HepG2 (cell line): ENCODE results near the gene SPCS2. TPM values are rescaled to one million over a fixed set of nuclear protein-coding genes. Genes with fewer than 3 reads are reported as not detected.

Experiments used
- ATAC-seq: fragments of 200-7000 bp; cut with Tn5 transposase; 3 replicates; pipeline ENCODE4 v1.9.1; 2020; ENCODE audit warnings: mild to moderate bottlenecking, moderate library complexity
- BruUV-seq: library from RNA; stranded (reverse); fragments of 400-500 nt; replicated peaks from 2 replicates; lab custom pipeline; 2021; lab: Mats Ljungman, UMichigan
- CTCF ChIA-PET: fragments of 300-600 bp; formaldehyde crosslinking; extraction: SDS; loops from one replicate; lab custom pipeline; 2021; ENCODE audit warnings: low total read pairs, inconsistent platforms, low intra/inter-chr PET ratio; lab: Yijun Ruan, JAX
- POLR2A ChIA-PET: fragments of 350-600 bp; sonication (Branson Sonifier 250); formaldehyde crosslinking; loops from one replicate; lab custom pipeline; 2020; ENCODE audit warnings: antibody characterized with exemption, inconsistent platforms; lab: Yijun Ruan, JAX
- DNase-seq: peaks from one replicate; pipeline ENCODE4 v3.0.0-alpha.2; 2015; ENCODE audit warnings: low spot score
- FAIRE-seq: peaks from 3 replicates; lab custom pipeline; 2011; peaks lifted over from hg19 to GRCh38; lab: Jason Lieb, UNC
- H2AFZ ChIP-seq: one replicate; pipeline ENCODE4 v1.6.1; 2011; ENCODE audit warnings: low read length, inconsistent platforms
- H3K27ac ChIP-seq: fragments of 300-600 bp; 3 replicates; pipeline ENCODE4 v1.8.0; 2011; ENCODE audit warnings: mixed run types, mild to moderate bottlenecking, mixed read lengths, low read length, inconsistent platforms; ENCODE audit not compliant: insufficient read depth; ENCODE audit errors: extremely low read length
- H3K27me3 ChIP-seq, 2 experiments: fragments of 200-600 bp in 1 of 2; 2 replicates in 1 of 2; 3 replicates in 1 of 2; pipeline versions ENCODE4 v1.6.0 to v1.8.0; 2011; ENCODE audit warnings: low read length in 2 of 2, mild to moderate bottlenecking in 2 of 2, moderate library complexity in 2 of 2, inconsistent platforms in 1 of 2; ENCODE audit not compliant: insufficient read depth in 2 of 2, control insufficient read depth in 1 of 2
- H3K36me3 ChIP-seq, 2 experiments: fragments of 200-600 bp in 1 of 2; replicated peaks in 1 of 2; 2 replicates in 1 of 2; 3 replicates in 1 of 2; pipeline versions ENCODE4 v1.5.1 to v1.8.0; 2011; ENCODE audit warnings: low read length in 2 of 2, inconsistent platforms in 1 of 2; ENCODE audit not compliant: insufficient read depth in 2 of 2, control insufficient read depth in 1 of 2
- H3K4me1 ChIP-seq: 2 replicates; pipeline ENCODE4 v1.5.1; 2012; ENCODE audit warnings: low read length, inconsistent platforms; ENCODE audit not compliant: insufficient read depth
- H3K4me2 ChIP-seq: 2 replicates; pipeline ENCODE4 v1.6.0; 2011; ENCODE audit warnings: low read depth, low read length, inconsistent platforms
- H3K4me3 ChIP-seq, 3 experiments: fragments of 200-600 bp in 1 of 3; sonication (generic), shearing (Covaris generic) in 1 of 3; replicated peaks in 1 of 3; 2 replicates each; pipeline ENCODE4 v1.5.1; 2011 to 2016; ENCODE audit warnings: low read length in 3 of 3, inconsistent platforms in 2 of 3, low read depth in 2 of 3, mild to moderate bottlenecking in 2 of 3, control low read depth in 1 of 3, mixed read lengths in 1 of 3; ENCODE audit not compliant: insufficient read depth in 1 of 3
- H3K79me2 ChIP-seq: one replicate; pipeline ENCODE4 v1.6.1; 2011; ENCODE audit warnings: low read length, inconsistent platforms; ENCODE audit not compliant: insufficient read depth
- H3K9ac ChIP-seq: 2 replicates; pipeline ENCODE4 v1.6.0; 2011; ENCODE audit warnings: mild to moderate bottlenecking, low read depth, low read length, inconsistent platforms; ENCODE audit not compliant: insufficient read depth
- H3K9me3 ChIP-seq: 2 replicates; pipeline ENCODE4 v1.5.1; 2012; ENCODE audit warnings: mild to moderate bottlenecking, low read length
- H4K20me1 ChIP-seq: 2 replicates; pipeline ENCODE4 v1.6.0; 2011; ENCODE audit warnings: inconsistent platforms, mild to moderate bottlenecking, low read length, moderate library complexity; ENCODE audit not compliant: insufficient read depth
- ZNF318 ChIP-seq: sonication (generic); formaldehyde crosslinking; IDR thresholded peaks from 2 replicates; pipeline ENCODE4 v1.4.0; 2020; ENCODE audit warnings: mild to moderate bottlenecking, missing genetic modification reagents
- ZNF775 ChIP-seq: sonication (generic); formaldehyde crosslinking; IDR thresholded peaks from 2 replicates; pipeline ENCODE4 v1.4.0; 2020; ENCODE audit warnings: missing genetic modification reagents, mild to moderate bottlenecking, moderate library complexity, borderline replicate concordance
- WGBS: methylation state at CpG from one replicate; pipeline ENCODE4 v1.1.6; 2017; ENCODE audit warnings: low lambda C conversion rate; 5-methylcytosine and 5-hydroxymethylcytosine counted together
- in situ Hi-C: cut with HindIII; loops from 2 replicates; pipeline ENCODE4 v1.10.0; 2017; ENCODE audit warnings: low pct_unique_long_range_greater_than_20kb; ENCODE audit not compliant: extremely low pct_ligation_motif_present
- intact Hi-C: fragments of 100-400 bp; cut with micrococcal nuclease; formaldehyde crosslinking; loops from one replicate; pipeline ENCODE4 v1.10.0; 2022; ENCODE audit not compliant: unreplicated experiment
- polyA plus RNA-seq, 8 experiments: library from polyadenylated mRNA; depleted of rRNA in 3 of 8; stranded (reverse) in 7 of 8; unstranded in 1 of 8; fragments of >200 nt; fragmentation: Illumina TruSeq in 4 of 8; extraction: Trizol in 4 of 8; gene quantifications; 2 replicates each; pipeline versions ENCODE4 v1.2.1 to v1.2.3, GENCODE V29; 2011 to 2016; ENCODE audit warnings: low read depth in 4 of 8, missing spikeins in 1 of 8, mixed read lengths in 1 of 8; ENCODE audit not compliant: insufficient read depth in 1 of 8
- total RNA-seq, 5 experiments: library from RNA; depleted of rRNA; stranded (reverse); fragments of >200 nt; fragmentation: Illumina TruSeq; extraction: Trizol; gene quantifications; 2 replicates each; pipeline ENCODE4 v1.2.3, GENCODE V29; 2016; ENCODE audit warnings: low read depth in 1 of 5

The SPCS2 gene
- total and polyA plus RNA-seq, 2 of the 13 experiments (the other 11 are each of a cell fraction or from before 2014, with no cell fraction given) = 87.3 to 142 TPM

- H2AFZ ChIP-seq = no peak overlapping the region
- no peak for ATAC-seq
- no peak overlapping the region for H3K27ac ChIP-seq
- no peak overlapping the region for H3K9ac ChIP-seq
- no peaks in the 10 kb centered on the region for H3K9me3 ChIP-seq
- ChIA-PET POLR2A (no interaction called here), CTCF (no interaction called here)
- BruUV-seq = no TSS peak
- H3K79me2 ChIP-seq = no peaks in the 10 kb centered on the region
- H4K20me1 ChIP-seq = no peaks in the 10 kb centered on the region
- no peak overlapping the region for H3K4me3 ChIP-seq
- in situ Hi-C loops (no loop called here), intact Hi-C loops (no loop called here)
- no peak for TF ChIP-seq ZNF318 (CRISPR knock-in tag)
- TF ChIP-seq ZNF775 (CRISPR knock-in tag) = no peak
- FAIRE-seq = no peak
- H3K27me3 ChIP-seq = no peaks in the 10 kb centered on the region
- 92% methylated on average over 3 of the region's 3 CpGs for WGBS
- peaks cover 7 to 14% of the 10 kb centered on the region in 2 experiments for H3K36me3 ChIP-seq
- DNase-seq = no peak
- no peaks in the 10 kb centered on the region for H3K4me1 ChIP-seq
- H3K4me2 ChIP-seq = no peak overlapping the region
These were observed 51.9 kb downstream of the SPCS2 start for GRCh38 chr11:75000975-75001354.
